ENCODE data around the gene NCK2. TPM values are rescaled to one million over a fixed set of nuclear protein-coding genes. Genes with fewer than 3 reads are reported as not detected.
A peak's percentile ranks its signal among the peaks of the same experiment; 100 is the strongest.
"Not testable (repeated sequence)": the region's sequence is repeated elsewhere in the genome, so short reads cannot be mapped to it uniquely, and the experiment has no call there.

The NCK2 gene
- polyA plus RNA-seq, 5 donors = 60.4 to 97.6 (median 75.0) TPM

GRCh38 chr2:105752691-105753358, 8.1 kb downstream of the NCK2 start:
- no peak for DNase-seq

GRCh38 chr2:105753380-105753779, 8.7 kb downstream of the NCK2 start:
- DNase-seq = no peak

- no peak for DNase-seq
These were observed 9.3 kb downstream of the NCK2 start for GRCh38 chr2:105754011-105754410.

- DNase-seq = no peak
These were observed 10.3 kb downstream of the NCK2 start for GRCh38 chr2:105754994-105755393.

- no peak for DNase-seq
These were observed 11.2 kb downstream of the NCK2 start for GRCh38 chr2:105755895-105756294.

GRCh38 chr2:105756435-105756834, 11.7 kb downstream of the NCK2 start:
- DNase-seq = no peak

- DNase-seq = not testable (repeated sequence)
These were observed 12.2 kb downstream of the NCK2 start for GRCh38 chr2:105756865-105757264.

- no peak for DNase-seq
These were observed 12.7 kb downstream of the NCK2 start for GRCh38 chr2:105757433-105757832.

GRCh38 chr2:105760191-105760590, 15.5 kb downstream of the NCK2 start:
- no peak for DNase-seq

GRCh38 chr2:105760639-105761337, 16.1 kb downstream of the NCK2 start:
- DNase-seq = no peak

- DNase-seq = no peak
These were observed 17.3 kb downstream of the NCK2 start for GRCh38 chr2:105761931-105762515.

GRCh38 chr2:105763076-105763475, 18.4 kb downstream of the NCK2 start:
- no peak for DNase-seq

GRCh38 chr2:105764059-105764458, 19.3 kb downstream of the NCK2 start:
- no peak for DNase-seq

- no peak for DNase-seq
These were observed 20.9 kb downstream of the NCK2 start for GRCh38 chr2:105765415-105766299.

- DNase-seq = no peak
These were observed 21.7 kb downstream of the NCK2 start for GRCh38 chr2:105766300-105766866.

GRCh38 chr2:105768176-105768575, 23.5 kb downstream of the NCK2 start:
- no peak for DNase-seq

GRCh38 chr2:105768961-105769452, 24.3 kb downstream of the NCK2 start:
- DNase-seq = no peak

GRCh38 chr2:105769504-105769903, 24.8 kb downstream of the NCK2 start:
- DNase-seq = no peak

- no peak for DNase-seq
These were observed 25.4 kb downstream of the NCK2 start for GRCh38 chr2:105770149-105770548.

- DNase-seq = not testable (repeated sequence)
These were observed 26.6 kb downstream of the NCK2 start for GRCh38 chr2:105771291-105771690.

- DNase-seq = peak; percentile 28 to 30
These were observed 27.1 kb downstream of the NCK2 start for GRCh38 chr2:105771836-105772235.

- no peak for DNase-seq
These were observed 27.6 kb downstream of the NCK2 start for GRCh38 chr2:105772362-105772761.
